HEK293 (cell line): Measurements from ENCODE around the gene STK4.

Experiments
- BCL11A ChIP-seq: fragments of 450-650 bp; formaldehyde crosslinking; IDR thresholded peaks from 2 replicates; pipeline ENCODE4 v1.5.1; 2016; ENCODE audit warnings: low read depth, missing biosample characterization, missing genetic modification characterization
- GFI1B ChIP-seq: fragments of 450-650 bp; formaldehyde crosslinking; IDR thresholded peaks from 2 replicates; pipeline ENCODE4 v1.5.1; 2016; ENCODE audit warnings: missing biosample characterization, missing genetic modification characterization
- GLIS2 ChIP-seq: fragments of 450-650 bp; formaldehyde crosslinking; IDR thresholded peaks from 2 replicates; pipeline ENCODE4 v1.5.1; 2016; ENCODE audit warnings: missing biosample characterization, missing genetic modification characterization
- IKZF3 ChIP-seq: fragments of 450-650 bp; IDR thresholded peaks from 2 replicates; pipeline ENCODE4 v1.5.0; 2018; ENCODE audit warnings: missing biosample characterization, mild to moderate bottlenecking, missing genetic modification characterization, moderate library complexity
- KLF10 ChIP-seq: fragments of 450-650 bp; IDR thresholded peaks from 2 replicates; pipeline ENCODE4 v1.5.1; 2018; ENCODE audit warnings: missing biosample characterization, mild to moderate bottlenecking, missing genetic modification characterization
- KLF7 ChIP-seq: fragments of 450-650 bp; formaldehyde crosslinking; IDR thresholded peaks from 2 replicates; pipeline ENCODE4 v1.5.1; 2016; ENCODE audit warnings: missing biosample characterization, missing genetic modification characterization, borderline replicate concordance
- MYNN ChIP-seq: fragments of 450-650 bp; formaldehyde crosslinking; IDR thresholded peaks from 2 replicates; pipeline ENCODE4 v1.5.1; 2016; ENCODE audit warnings: missing biosample characterization, missing genetic modification characterization, borderline replicate concordance
- OSR2 ChIP-seq: fragments of 450-650 bp; formaldehyde crosslinking; IDR thresholded peaks from 2 replicates; pipeline ENCODE4 v1.5.1; 2016; ENCODE audit warnings: missing biosample characterization, missing genetic modification characterization
- OVOL3 ChIP-seq: fragments of 450-650 bp; formaldehyde crosslinking; IDR thresholded peaks from 2 replicates; pipeline ENCODE4 v1.5.1; 2016; ENCODE audit warnings: missing biosample characterization, missing genetic modification characterization
- RBAK ChIP-seq: fragments of 450-650 bp; formaldehyde crosslinking; IDR thresholded peaks from 2 replicates; pipeline ENCODE4 v1.5.1; 2016; ENCODE audit warnings: missing biosample characterization, missing genetic modification characterization
- REPIN1 ChIP-seq: fragments of 450-650 bp; formaldehyde crosslinking; IDR thresholded peaks from 2 replicates; pipeline ENCODE4 v1.5.1; 2017; ENCODE audit warnings: missing biosample characterization, missing genetic modification characterization, low read depth
- SETDB1 ChIP-seq: IDR thresholded peaks from one replicate; pipeline ENCODE4 v1.6.1; 2017; ENCODE audit warnings: mild to moderate bottlenecking, low read length, moderate library complexity, mixed read lengths; ENCODE audit not compliant: insufficient read length
- SP7 ChIP-seq: fragments of 450-650 bp; formaldehyde crosslinking; IDR thresholded peaks from 2 replicates; pipeline ENCODE4 v1.5.1; 2016; ENCODE audit warnings: missing biosample characterization, missing genetic modification characterization
- TCF7L2 ChIP-seq: IDR thresholded peaks from 2 replicates; pipeline ENCODE4 v1.6.1; 2011; ENCODE audit warnings: low read depth, mild to moderate bottlenecking, inconsistent platforms, low read length, moderate library complexity, borderline replicate concordance
- TRIM28 ChIP-seq: IDR thresholded peaks from 2 replicates; pipeline ENCODE4 v1.6.1; 2011; ENCODE audit warnings: low read length, control low read depth, borderline replicate concordance
- ZFHX2 ChIP-seq: fragments of 450-650 bp; formaldehyde crosslinking; conservative IDR thresholded peaks from 2 replicates; pipeline ENCODE4 v1.5.1; 2016; ENCODE audit warnings: missing biosample characterization, missing genetic modification characterization
- ZNF10 ChIP-seq: fragments of 450-650 bp; formaldehyde crosslinking; IDR thresholded peaks from 2 replicates; pipeline ENCODE4 v1.5.1; 2017; ENCODE audit warnings: missing biosample characterization, missing genetic modification characterization
- ZNF133 ChIP-seq: fragments of 450-650 bp; formaldehyde crosslinking; IDR thresholded peaks from 2 replicates; pipeline ENCODE4 v1.5.1; 2016; ENCODE audit warnings: missing biosample characterization, missing genetic modification characterization
- ZNF146 ChIP-seq: fragments of 450-650 bp; formaldehyde crosslinking; IDR thresholded peaks from 2 replicates; pipeline ENCODE4 v1.5.1; 2016; ENCODE audit warnings: missing biosample characterization, missing genetic modification characterization
- ZNF214 ChIP-seq: fragments of 450-650 bp; formaldehyde crosslinking; IDR thresholded peaks from 2 replicates; pipeline ENCODE4 v1.5.1; 2017; ENCODE audit warnings: missing biosample characterization, mild to moderate bottlenecking, missing genetic modification characterization, borderline replicate concordance
- ZNF292 ChIP-seq: fragments of 450-650 bp; formaldehyde crosslinking; IDR thresholded peaks from 2 replicates; pipeline ENCODE4 v1.5.1; 2016; ENCODE audit warnings: low read depth, missing biosample characterization, missing genetic modification characterization, borderline replicate concordance
- ZNF341 ChIP-seq: fragments of 450-650 bp; formaldehyde crosslinking; IDR thresholded peaks from 2 replicates; pipeline ENCODE4; 2016; ENCODE audit warnings: low read depth, missing biosample characterization, missing genetic modification characterization
- ZNF416 ChIP-seq: fragments of 450-650 bp; formaldehyde crosslinking; IDR thresholded peaks from 2 replicates; pipeline ENCODE4 v1.5.1; 2016; ENCODE audit warnings: missing biosample characterization, missing genetic modification characterization
- ZNF501 ChIP-seq: fragments of 450-650 bp; formaldehyde crosslinking; IDR thresholded peaks from 2 replicates; pipeline ENCODE4 v1.5.1; 2016; ENCODE audit warnings: missing biosample characterization, missing genetic modification characterization
- ZNF521 ChIP-seq: fragments of 450-650 bp; formaldehyde crosslinking; IDR thresholded peaks from 2 replicates; pipeline ENCODE4 v1.5.1; 2017; ENCODE audit warnings: missing biosample characterization, mild to moderate bottlenecking, missing genetic modification characterization
- ZNF529 ChIP-seq: fragments of 450-650 bp; formaldehyde crosslinking; IDR thresholded peaks from 2 replicates; pipeline ENCODE4 v1.5.1; 2017; ENCODE audit warnings: missing genetic modification characterization, missing biosample characterization; ENCODE audit not compliant: insufficient replicate concordance
- ZNF585B ChIP-seq: fragments of 450-650 bp; formaldehyde crosslinking; IDR thresholded peaks from 2 replicates; pipeline ENCODE4 v1.5.1; 2016; ENCODE audit warnings: missing biosample characterization, missing genetic modification characterization
- ZNF654 ChIP-seq: fragments of 450-650 bp; formaldehyde crosslinking; IDR thresholded peaks from 2 replicates; pipeline ENCODE4 v1.5.1; 2016; ENCODE audit warnings: low read depth, missing biosample characterization, missing genetic modification characterization
- ZNF670 ChIP-seq: fragments of 450-650 bp; formaldehyde crosslinking; IDR thresholded peaks from 2 replicates; pipeline ENCODE4 v1.5.1; 2016; ENCODE audit warnings: missing biosample characterization, missing genetic modification characterization, low read depth
- ZNF837 ChIP-seq: fragments of 450-650 bp; formaldehyde crosslinking; IDR thresholded peaks from 2 replicates; pipeline ENCODE4 v1.5.1; 2016; ENCODE audit warnings: missing biosample characterization, missing genetic modification characterization
- ZXDB ChIP-seq: fragments of 450-650 bp; formaldehyde crosslinking; IDR thresholded peaks from 2 replicates; pipeline ENCODE4 v1.5.1; 2016; ENCODE audit warnings: missing biosample characterization, missing genetic modification characterization
- TF ChIP-seq, protein P1 (sequence below): fragments of 450-650 bp; formaldehyde crosslinking; IDR thresholded peaks from 2 replicates; pipeline ENCODE4 v1.5.1; 2017; ENCODE audit warnings: missing biosample characterization, missing genetic modification characterization
- TF ChIP-seq, protein P2 (sequence below): fragments of 450-650 bp; formaldehyde crosslinking; IDR thresholded peaks from 2 replicates; pipeline ENCODE4 v1.5.1; 2016; ENCODE audit warnings: missing biosample characterization, missing genetic modification characterization
- TF ChIP-seq, protein P3 (sequence below): fragments of 450-650 bp; formaldehyde crosslinking; IDR thresholded peaks from 2 replicates; pipeline ENCODE4 v1.5.1; 2017; ENCODE audit warnings: missing biosample characterization, missing genetic modification characterization
- TF ChIP-seq, protein P4 (sequence below): fragments of 450-650 bp; formaldehyde crosslinking; IDR thresholded peaks from 2 replicates; pipeline ENCODE4 v1.5.1; 2016; ENCODE audit warnings: missing biosample characterization, missing genetic modification characterization
- TF ChIP-seq, protein P5 (sequence below): fragments of 450-650 bp; IDR thresholded peaks from 2 replicates; pipeline ENCODE4 v1.5.1; 2018; ENCODE audit warnings: missing biosample characterization, mild to moderate bottlenecking, missing genetic modification characterization

STK4 gene

DNA sequence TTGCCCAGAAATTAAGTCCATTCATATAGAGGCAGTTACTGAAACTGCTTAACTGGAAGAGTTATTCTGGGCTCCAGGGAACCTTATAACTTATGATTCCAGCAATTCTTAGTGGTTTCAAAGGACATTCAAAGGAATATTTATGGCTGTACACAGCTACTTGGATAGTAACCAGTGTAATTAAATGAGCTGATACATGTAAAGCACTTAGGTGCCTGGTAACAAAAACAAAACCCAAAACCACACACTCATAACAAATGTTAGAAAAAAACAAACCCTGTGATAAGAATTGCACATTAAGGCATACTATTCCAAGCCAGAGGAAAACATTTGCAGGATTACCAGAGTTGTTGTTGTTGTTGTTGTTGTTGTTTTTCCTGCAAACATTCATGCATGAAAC is 51.5 kb downstream of the STK4 start (continued):
- TF ChIP-seq, protein P1, sequence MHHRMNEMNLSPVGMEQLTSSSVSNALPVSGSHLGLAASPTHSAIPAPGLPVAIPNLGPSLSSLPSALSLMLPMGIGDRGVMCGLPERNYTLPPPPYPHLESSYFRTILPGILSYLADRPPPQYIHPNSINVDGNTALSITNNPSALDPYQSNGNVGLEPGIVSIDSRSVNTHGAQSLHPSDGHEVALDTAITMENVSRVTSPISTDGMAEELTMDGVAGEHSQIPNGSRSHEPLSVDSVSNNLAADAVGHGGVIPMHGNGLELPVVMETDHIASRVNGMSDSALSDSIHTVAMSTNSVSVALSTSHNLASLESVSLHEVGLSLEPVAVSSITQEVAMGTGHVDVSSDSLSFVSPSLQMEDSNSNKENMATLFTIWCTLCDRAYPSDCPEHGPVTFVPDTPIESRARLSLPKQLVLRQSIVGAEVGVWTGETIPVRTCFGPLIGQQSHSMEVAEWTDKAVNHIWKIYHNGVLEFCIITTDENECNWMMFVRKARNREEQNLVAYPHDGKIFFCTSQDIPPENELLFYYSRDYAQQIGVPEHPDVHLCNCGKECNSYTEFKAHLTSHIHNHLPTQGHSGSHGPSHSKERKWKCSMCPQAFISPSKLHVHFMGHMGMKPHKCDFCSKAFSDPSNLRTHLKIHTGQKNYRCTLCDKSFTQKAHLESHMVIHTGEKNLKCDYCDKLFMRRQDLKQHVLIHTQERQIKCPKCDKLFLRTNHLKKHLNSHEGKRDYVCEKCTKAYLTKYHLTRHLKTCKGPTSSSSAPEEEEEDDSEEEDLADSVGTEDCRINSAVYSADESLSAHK (tag by site-specific recombination) = peak; percentile 98
- no peak for TF ChIP-seq GLIS2 (tag by site-specific recombination)
- TF ChIP-seq TRIM28 = no peak
- peak; percentile 69; the same call in 1 of the 2 replicates for TF ChIP-seq KLF10 (tag by site-specific recombination)
- TF ChIP-seq SP7 = peak; percentile 78
- peak; percentile 4 for TF ChIP-seq ZNF654 (tag by site-specific recombination)
- no peak for TF ChIP-seq ZNF501 (tag by site-specific recombination)
- TF ChIP-seq, protein P2, sequence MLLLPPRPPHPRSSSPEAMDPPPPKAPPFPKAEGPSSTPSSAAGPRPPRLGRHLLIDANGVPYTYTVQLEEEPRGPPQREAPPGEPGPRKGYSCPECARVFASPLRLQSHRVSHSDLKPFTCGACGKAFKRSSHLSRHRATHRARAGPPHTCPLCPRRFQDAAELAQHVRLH (tag by site-specific recombination) = peak; percentile 69; the same call in 1 of the 2 replicates
- TF ChIP-seq ZNF341 (tag by site-specific recombination) = no peak
- no peak for TF ChIP-seq ZNF585B (tag by site-specific recombination)
- peak; percentile 95 for TF ChIP-seq ZXDB (tag by site-specific recombination)
- TF ChIP-seq TCF7L2 = peak; percentile 34; the same call in 1 of the 2 replicates
- TF ChIP-seq ZFHX2 (tag by site-specific recombination) = no peak
- TF ChIP-seq KLF7 (tag by site-specific recombination) = 0 out of 2 replicates have a peak, but pooled peaks have one; percentile 20
- no peak for TF ChIP-seq ZNF670 (tag by site-specific recombination)
- no peak for TF ChIP-seq ZNF292
- TF ChIP-seq, protein P3, sequence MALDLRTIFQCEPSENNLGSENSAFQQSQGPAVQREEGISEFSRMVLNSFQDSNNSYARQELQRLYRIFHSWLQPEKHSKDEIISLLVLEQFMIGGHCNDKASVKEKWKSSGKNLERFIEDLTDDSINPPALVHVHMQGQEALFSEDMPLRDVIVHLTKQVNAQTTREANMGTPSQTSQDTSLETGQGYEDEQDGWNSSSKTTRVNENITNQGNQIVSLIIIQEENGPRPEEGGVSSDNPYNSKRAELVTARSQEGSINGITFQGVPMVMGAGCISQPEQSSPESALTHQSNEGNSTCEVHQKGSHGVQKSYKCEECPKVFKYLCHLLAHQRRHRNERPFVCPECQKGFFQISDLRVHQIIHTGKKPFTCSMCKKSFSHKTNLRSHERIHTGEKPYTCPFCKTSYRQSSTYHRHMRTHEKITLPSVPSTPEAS (tag by site-specific recombination) = peak; percentile 17; the same call in 1 of the 2 replicates
- TF ChIP-seq ZNF214 (tag by site-specific recombination) = no peak
- TF ChIP-seq IKZF3 = peak; percentile 44; the same call in 1 of the 2 replicates
- TF ChIP-seq ZNF837 (tag by site-specific recombination) = no peak
- TF ChIP-seq REPIN1 (tag by site-specific recombination) = 0 out of 2 replicates have a peak, but pooled peaks have one; percentile 39
- no peak for TF ChIP-seq ZNF521
- TF ChIP-seq MYNN = no peak
- peak; percentile 89; the same call in 1 of the 2 replicates for TF ChIP-seq OVOL3 (tag by site-specific recombination)
- no peak for TF ChIP-seq ZNF133
- TF ChIP-seq BCL11A (tag by site-specific recombination) = peak; percentile 83; the same call in 1 of the 2 replicates
- TF ChIP-seq OSR2 (tag by site-specific recombination) = peak; percentile 99
- TF ChIP-seq ZNF10 (tag by site-specific recombination) = peak; percentile 77; the same call in 1 of the 2 replicates
- TF ChIP-seq ZNF146 (tag by site-specific recombination) = peak; percentile 15; the same call in 1 of the 2 replicates
- TF ChIP-seq ZNF416 = no peak
- TF ChIP-seq, protein P4, sequence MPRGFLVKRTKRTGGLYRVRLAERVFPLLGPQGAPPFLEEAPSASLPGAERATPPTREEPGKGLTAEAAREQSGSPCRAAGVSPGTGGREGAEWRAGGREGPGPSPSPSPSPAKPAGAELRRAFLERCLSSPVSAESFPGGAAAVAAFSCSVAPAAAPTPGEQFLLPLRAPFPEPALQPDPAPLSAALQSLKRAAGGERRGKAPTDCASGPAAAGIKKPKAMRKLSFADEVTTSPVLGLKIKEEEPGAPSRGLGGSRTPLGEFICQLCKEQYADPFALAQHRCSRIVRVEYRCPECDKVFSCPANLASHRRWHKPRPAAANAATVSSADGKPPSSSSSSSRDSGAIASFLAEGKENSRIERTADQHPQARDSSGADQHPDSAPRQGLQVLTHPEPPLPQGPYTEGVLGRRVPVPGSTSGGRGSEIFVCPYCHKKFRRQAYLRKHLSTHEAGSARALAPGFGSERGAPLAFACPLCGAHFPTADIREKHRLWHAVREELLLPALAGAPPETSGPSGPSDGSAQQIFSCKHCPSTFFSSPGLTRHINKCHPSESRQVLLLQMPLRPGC (tag by site-specific recombination) = peak; percentile 80
- peak; percentile 61; the same call in 1 of the 2 replicates for TF ChIP-seq GFI1B (tag by site-specific recombination)
- TF ChIP-seq RBAK (tag by site-specific recombination) = no peak
- TF ChIP-seq, protein P5, sequence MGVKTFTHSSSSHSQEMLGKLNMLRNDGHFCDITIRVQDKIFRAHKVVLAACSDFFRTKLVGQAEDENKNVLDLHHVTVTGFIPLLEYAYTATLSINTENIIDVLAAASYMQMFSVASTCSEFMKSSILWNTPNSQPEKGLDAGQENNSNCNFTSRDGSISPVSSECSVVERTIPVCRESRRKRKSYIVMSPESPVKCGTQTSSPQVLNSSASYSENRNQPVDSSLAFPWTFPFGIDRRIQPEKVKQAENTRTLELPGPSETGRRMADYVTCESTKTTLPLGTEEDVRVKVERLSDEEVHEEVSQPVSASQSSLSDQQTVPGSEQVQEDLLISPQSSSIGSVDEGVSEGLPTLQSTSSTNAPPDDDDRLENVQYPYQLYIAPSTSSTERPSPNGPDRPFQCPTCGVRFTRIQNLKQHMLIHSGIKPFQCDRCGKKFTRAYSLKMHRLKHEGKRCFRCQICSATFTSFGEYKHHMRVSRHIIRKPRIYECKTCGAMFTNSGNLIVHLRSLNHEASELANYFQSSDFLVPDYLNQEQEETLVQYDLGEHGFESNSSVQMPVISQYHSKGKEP = peak; percentile 99
- no peak for TF ChIP-seq ZNF529
- no peak for TF ChIP-seq SETDB1
